IMR-90 (cell line): ENCODE data around the gene RADIL. TPM values are rescaled to one million over a fixed set of nuclear protein-coding genes. Genes with fewer than 3 reads are reported as not detected.

Source experiments
- ATAC-seq: fragments of 200-7000 bp; cut with Tn5 transposase; 2 replicates; pipeline ENCODE4 v1.9.1; 2020; ENCODE audit warnings: low read depth, mild to moderate bottlenecking, moderate library complexity
- BruUV-seq: library from RNA; stranded (reverse); fragments of 400-500 nt; replicated peaks from 2 replicates; lab custom pipeline; 2021; lab: Mats Ljungman, UMichigan
- CTCF ChIA-PET: fragments of 300-600 bp; formaldehyde crosslinking; extraction: SDS; loops from one replicate; lab custom pipeline; 2021; ENCODE audit warnings: antibody characterized with exemption; lab: Yijun Ruan, JAX
- POLR2A ChIA-PET: fragments of 300-600 bp; sonication (Branson Sonifier 250); formaldehyde crosslinking; loops from one replicate; lab custom pipeline; 2022; ENCODE audit warnings: antibody characterized with exemption; ENCODE audit not compliant: unreplicated experiment; lab: Charles Lee
- DNase-seq: peaks from one replicate; pipeline ENCODE4 v3.0.0; 2013
- H2AFZ ChIP-seq: replicated peaks from 2 replicates; pipeline ENCODE3; 2013; ENCODE audit warnings: low read length, mild to moderate bottlenecking; ENCODE audit not compliant: poor library complexity
- H2AK5ac ChIP-seq: 2 replicates; pipeline ENCODE4 v1.6.1; 2013; ENCODE audit warnings: low read depth, low read length, inconsistent platforms
- H2AK9ac ChIP-seq: replicated peaks from 2 replicates; pipeline ENCODE3; 2013; ENCODE audit warnings: mild to moderate bottlenecking, low read depth, low read length, moderate library complexity; ENCODE audit not compliant: poor library complexity
- H2BK120ac ChIP-seq: 2 replicates; pipeline ENCODE4 v1.6.1; 2013; ENCODE audit warnings: low read depth, low read length, inconsistent platforms
- H2BK15ac ChIP-seq: 3 replicates; pipeline ENCODE4 v1.6.1; 2013; ENCODE audit warnings: low read depth, low read length, inconsistent platforms
- H2BK20ac ChIP-seq: 2 replicates; pipeline ENCODE4 v1.6.1; 2013; ENCODE audit warnings: low read depth, mild to moderate bottlenecking, inconsistent platforms, low read length, moderate library complexity
- H2BK5ac ChIP-seq: 2 replicates; pipeline ENCODE4 v1.6.1; 2013; ENCODE audit warnings: mild to moderate bottlenecking, low read depth, low read length, inconsistent platforms; ENCODE audit not compliant: poor library complexity, severe bottlenecking
- H3K14ac ChIP-seq: replicated peaks from 2 replicates; pipeline ENCODE4 v1.6.1; 2013; ENCODE audit warnings: low read depth, low read length, inconsistent platforms
- H3K18ac ChIP-seq: 2 replicates; pipeline ENCODE4 v1.6.1; 2013; ENCODE audit warnings: low read depth, low read length, control low read depth
- H3K23ac ChIP-seq: 2 replicates; pipeline ENCODE4 v1.6.1; 2013; ENCODE audit warnings: low read depth, low read length, inconsistent platforms
- H3K27ac ChIP-seq: 2 replicates; pipeline ENCODE4 v1.5.1; 2013; ENCODE audit warnings: mild to moderate bottlenecking, control low read depth, low read length; ENCODE audit not compliant: insufficient read depth
- H3K27me3 ChIP-seq: 2 replicates; pipeline ENCODE4 v1.6.1; 2013; ENCODE audit warnings: low read length; ENCODE audit not compliant: control insufficient read depth, insufficient read depth
- H3K36me3 ChIP-seq: 2 replicates; pipeline ENCODE4 v1.6.1; 2013; ENCODE audit warnings: low read length, mixed read lengths; ENCODE audit not compliant: control insufficient read depth, insufficient read depth
- H3K4ac ChIP-seq: 2 replicates; pipeline ENCODE4 v1.6.1; 2013; ENCODE audit warnings: low read depth, low read length, inconsistent platforms
- H3K4me1 ChIP-seq: 2 replicates; pipeline ENCODE4 v1.6.1; 2013; ENCODE audit warnings: low read length, mixed read lengths; ENCODE audit not compliant: control insufficient read depth, insufficient read depth
- H3K4me2 ChIP-seq: 2 replicates; pipeline ENCODE4 v1.6.1; 2013; ENCODE audit warnings: low read depth, mild to moderate bottlenecking, control low read depth, low read length, moderate library complexity
- H3K4me3 ChIP-seq: 2 replicates; pipeline ENCODE4 v1.5.1; 2013; ENCODE audit warnings: low read depth, mild to moderate bottlenecking, control low read depth, low read length, moderate library complexity; ENCODE audit not compliant: insufficient read depth
- H3K56ac ChIP-seq: 2 replicates; pipeline ENCODE4 v1.6.1; 2013; ENCODE audit warnings: low read length, inconsistent platforms; ENCODE audit not compliant: insufficient read depth; ENCODE audit errors: extremely low read depth
- H3K79me1 ChIP-seq, 2 experiments: 2 replicates each; pipeline ENCODE4 v1.6.1; 2013; ENCODE audit warnings: low read length in 2 of 2, inconsistent platforms in 1 of 2, low read depth in 1 of 2
- H3K9ac ChIP-seq: 2 replicates; pipeline ENCODE4 v1.6.1; 2013; ENCODE audit warnings: low read depth, low read length, control low read depth
- H3K9me1 ChIP-seq: 2 replicates; pipeline ENCODE4 v1.6.1; 2013; ENCODE audit warnings: low read length, inconsistent platforms; ENCODE audit not compliant: insufficient read depth
- H3K9me3 ChIP-seq: 2 replicates; pipeline ENCODE4 v1.6.1; 2013; ENCODE audit warnings: low read length; ENCODE audit not compliant: control insufficient read depth, insufficient read depth
- H4K20me1 ChIP-seq: 2 replicates; pipeline ENCODE4 v1.6.1; 2013; ENCODE audit warnings: low read length, inconsistent platforms; ENCODE audit not compliant: insufficient read depth
- H4K5ac ChIP-seq: 2 replicates; pipeline ENCODE4 v1.6.1; 2013; ENCODE audit warnings: mild to moderate bottlenecking, low read depth, low read length, control low read depth
- H4K8ac ChIP-seq, 2 experiments: 2 replicates each; pipeline ENCODE4 v1.6.1; 2013; ENCODE audit warnings: low read depth in 2 of 2, low read length in 2 of 2, control low read depth in 1 of 2, inconsistent platforms in 1 of 2
- H4K91ac ChIP-seq: 2 replicates; pipeline ENCODE4 v1.6.1; 2013; ENCODE audit warnings: low read depth, low read length, inconsistent platforms; ENCODE audit not compliant: insufficient read depth
- BHLHE40 ChIP-seq: fragments of 150-350 bp; IDR thresholded peaks from 2 replicates; pipeline ENCODE4 v1.6.1; 2016; ENCODE audit warnings: mild to moderate bottlenecking, low read depth, low read length
- CEBPB ChIP-seq: IDR thresholded peaks from 2 replicates; pipeline ENCODE4 v1.6.1; 2012; ENCODE audit warnings: low read depth, low read length, improper control_type of control experiment
- CHD1 ChIP-seq: IDR thresholded peaks from 2 replicates; pipeline ENCODE4 v1.6.1; 2012; ENCODE audit warnings: low read depth, low read length, improper control_type of control experiment
- CTCF ChIP-seq: conservative IDR thresholded peaks from 2 replicates; pipeline ENCODE4 v1.5.1; 2012; ENCODE audit warnings: mild to moderate bottlenecking, low read depth, low read length, improper control_type of control experiment
- FOS ChIP-seq: fragments of 150-350 bp; IDR thresholded peaks from 2 replicates; pipeline ENCODE4 v1.6.1; 2016; ENCODE audit warnings: low read depth, low read length
- MAFK ChIP-seq: IDR thresholded peaks from 2 replicates; pipeline ENCODE4 v1.6.1; 2012; ENCODE audit warnings: low read depth, low read length, improper control_type of control experiment
- MAZ ChIP-seq: IDR thresholded peaks from 2 replicates; pipeline ENCODE4 v1.6.1; 2012; ENCODE audit warnings: low read depth, mild to moderate bottlenecking, low read length, improper control_type of control experiment, moderate library complexity, borderline replicate concordance
- MXI1 ChIP-seq: IDR thresholded peaks from 2 replicates; pipeline ENCODE4 v1.6.1; 2012; ENCODE audit warnings: low read depth, mild to moderate bottlenecking, low read length, moderate library complexity, borderline replicate concordance
- NFE2L2 ChIP-seq: fragments of 150-350 bp; IDR thresholded peaks from 2 replicates; pipeline ENCODE4 v1.6.1; 2016; ENCODE audit warnings: low read depth, mild to moderate bottlenecking, low read length
- POLR2A ChIP-seq: IDR thresholded peaks from 2 replicates; pipeline ENCODE4 v1.6.1; 2012; ENCODE audit warnings: mild to moderate bottlenecking, low read depth, low read length
- RAD21 ChIP-seq: IDR thresholded peaks from 2 replicates; pipeline ENCODE4 v1.6.1; 2012; ENCODE audit warnings: low read length, improper control_type of control experiment
- RCOR1 ChIP-seq: IDR thresholded peaks from 2 replicates; pipeline ENCODE4 v1.6.1; 2012; ENCODE audit warnings: mild to moderate bottlenecking, low read length, improper control_type of control experiment; ENCODE audit not compliant: insufficient replicate concordance
- RFX5 ChIP-seq: IDR thresholded peaks from 2 replicates; pipeline ENCODE4 v1.8.0; 2012; ENCODE audit warnings: low read depth, mild to moderate bottlenecking, low read length, moderate library complexity
- SMC3 ChIP-seq: fragments of 150-350 bp; IDR thresholded peaks from 2 replicates; pipeline ENCODE4 v1.6.1; 2016; ENCODE audit warnings: low read depth, mild to moderate bottlenecking, antibody characterized with exemption, low read length, moderate library complexity
- USF2 ChIP-seq: fragments of 150-350 bp; IDR thresholded peaks from 2 replicates; pipeline ENCODE4 v1.6.1; 2017; ENCODE audit warnings: mild to moderate bottlenecking, antibody characterized with exemption, low read length, low read depth
- WGBS, 2 experiments: methylation state at CpG; one replicate each; pipeline versions ENCODE4 v1.1.5 to v1.1.7; 2013; ENCODE audit warnings: missing lambda C conversion rate in 2 of 2; ENCODE audit not compliant: insufficient read length in 1 of 2; ENCODE audit errors: extremely low coverage in 2 of 2; 5-methylcytosine and 5-hydroxymethylcytosine counted together
- dilution Hi-C: fragments of 300-500 bp; cut with HindIII; formaldehyde crosslinking; loops from one replicate; pipeline ENCODE4 v1.14.3; 2018; ENCODE audit warnings: low sequenced_read_pairs; ENCODE audit not compliant: unreplicated experiment
- in situ Hi-C: fragments of 300-500 bp; cut with MboI; formaldehyde crosslinking; loops from 3 replicates; pipeline ENCODE4 v1.14.3; 2019; ENCODE audit warnings: low sequenced_read_pairs, inconsistent platforms, mixed read lengths
- intact Hi-C: fragments of 100-400 bp; cut with micrococcal nuclease; formaldehyde crosslinking; loops from 2 replicates; pipeline ENCODE4 v1.10.0; 2022
- polyA plus RNA-seq, 3 experiments: library from polyadenylated mRNA; depleted of rRNA; stranded (reverse); fragments of >200 nt; gene quantifications; 2 replicates each; pipeline ENCODE4 v1.2.3, GENCODE V29; 2012; ENCODE audit warnings: low replicate concordance in 1 of 3
- total RNA-seq: library from RNA; depleted of rRNA; stranded (reverse); fragments of >200 nt; gene quantifications from 2 replicates; pipeline ENCODE4 v1.2.3, GENCODE V29; 2012
- TF ChIP-seq, protein P1 (sequence below): fragments of 150-350 bp; IDR thresholded peaks from 2 replicates; pipeline ENCODE4 v1.6.1; 2016; ENCODE audit warnings: low read depth, mild to moderate bottlenecking, low read length, moderate library complexity, borderline replicate concordance

Gene RADIL
- total and polyA plus RNA-seq, 2 of the 4 experiments (the other 2 are of a cell fraction), result 0.18 to 0.48 TPM

GRCh38 chr7:4815121-4815520 is 68.4 kb downstream of the RADIL start:
- Histone ChIP-seq H3K23ac (no peak overlapping the region), H3K4me1 (no peaks in the 10 kb centered on the region), H3K27me3 (no peaks in the 10 kb centered on the region; the same call in 1 of the 2 replicates), H3K79me1 (no peaks in the 10 kb centered on the region), H4K5ac (no peak overlapping the region), H2BK5ac (no peak overlapping the region), H2AFZ (no peak overlapping the region), H3K27ac (no peak overlapping the region), H3K14ac (no peak overlapping the region), H3K4me2 (no peak overlapping the region), H2AK9ac (no peak overlapping the region), H2AK5ac (no peak overlapping the region), H4K20me1 (no peaks in the 10 kb centered on the region), H3K9ac (no peak overlapping the region), H2BK20ac (no peak overlapping the region), H2BK15ac (no peak overlapping the region), H4K91ac (no peak overlapping the region), H3K56ac (no peak overlapping the region), H3K18ac (no peak overlapping the region), H3K9me1 (no peaks in the 10 kb centered on the region; the same call in 1 of the 2 replicates), H3K4me3 (no peak overlapping the region), H2BK120ac (no peak overlapping the region), H3K9me3 (peaks cover 6% of the 10 kb centered on the region), H3K4ac (no peak overlapping the region), H3K36me3 (no peaks in the 10 kb centered on the region), H4K8ac (no peak overlapping the region)
- DNase-seq (no peak), ATAC-seq (no peak)
- WGBS, 2 experiments, result no CpG with 5 or more reads among the region's 14 CpGs
- TF ChIP-seq RAD21 (no peak), USF2 (no peak), POLR2A (no peak), NFE2L2 (no peak), RFX5 (no peak), CHD1 (no peak), CTCF (no peak), MAFK (no peak), RCOR1 (no peak), MXI1 (no peak), FOS (no peak), SMC3 (no peak), MAZ (no peak), CEBPB (no peak), BHLHE40 (no peak)
- TF ChIP-seq, protein P1, sequence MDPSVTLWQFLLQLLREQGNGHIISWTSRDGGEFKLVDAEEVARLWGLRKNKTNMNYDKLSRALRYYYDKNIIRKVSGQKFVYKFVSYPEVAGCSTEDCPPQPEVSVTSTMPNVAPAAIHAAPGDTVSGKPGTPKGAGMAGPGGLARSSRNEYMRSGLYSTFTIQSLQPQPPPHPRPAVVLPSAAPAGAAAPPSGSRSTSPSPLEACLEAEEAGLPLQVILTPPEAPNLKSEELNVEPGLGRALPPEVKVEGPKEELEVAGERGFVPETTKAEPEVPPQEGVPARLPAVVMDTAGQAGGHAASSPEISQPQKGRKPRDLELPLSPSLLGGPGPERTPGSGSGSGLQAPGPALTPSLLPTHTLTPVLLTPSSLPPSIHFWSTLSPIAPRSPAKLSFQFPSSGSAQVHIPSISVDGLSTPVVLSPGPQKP, result no peak
- POLR2A ChIA-PET, result no interaction called here
- CTCF ChIA-PET, result interaction anchor here (1.0 kb wide), 1 partner anchor 270 kb away, joined by 3 read pairs; no protein-coding TSS in a partner anchor
- in situ Hi-C loops (no loop called here), intact Hi-C loops (no loop called here), dilution Hi-C loops (no loop called here)
- BruUV-seq, result no TSS peak
